CD4-positive, alpha-beta T cell (primary cell): Measurements from ENCODE around the gene TXNRD2. TPM values are rescaled to one million over a fixed set of nuclear protein-coding genes. Genes with fewer than 3 reads are reported as not detected.
"Not testable (repeated sequence)": the region's sequence is repeated elsewhere in the genome, so short reads cannot be mapped to it uniquely, and the experiment has no call there.

Experiments
- ATAC-seq: fragments of 200-7000 bp; cut with Tn5 transposase; one replicate; pipeline ENCODE4 v1.10.0; 2022; ENCODE audit warnings: mild to moderate bottlenecking; ENCODE audit not compliant: poor library complexity
- CTCF ChIA-PET: fragments of 350-600 bp; sonication (Branson Sonifier 250); formaldehyde crosslinking; loops from one replicate; lab custom pipeline; 2021; ENCODE audit warnings: antibody characterized with exemption, inconsistent platforms; lab: Charles Lee
- POLR2A ChIA-PET: fragments of 350-600 bp; sonication (Branson Sonifier 250); formaldehyde crosslinking; loops from one replicate; lab custom pipeline; 2021; ENCODE audit warnings: antibody characterized with exemption, inconsistent platforms; lab: Charles Lee
- DNase-seq, 14 experiments: peaks; one replicate each; pipeline ENCODE4 v3.0.0-alpha.2; 2013 to 2020; ENCODE audit warnings: mixed read lengths in 2 of 14
- H3K27ac ChIP-seq, 2 donors: one replicate each; pipeline versions ENCODE4 v1.5.1 to v1.7.0; 2013; ENCODE audit warnings: low read length in 2 of 2, low read depth in 1 of 2, mild to moderate bottlenecking in 1 of 2
- H3K27me3 ChIP-seq, 2 experiments: 1 replicate in 1 of 2; 2 replicates in 1 of 2; pipeline versions ENCODE4 v1.6.1 to v1.7.0; 2013; ENCODE audit warnings: low read length in 2 of 2, control low read depth in 1 of 2, mild to moderate bottlenecking in 1 of 2, moderate library complexity in 1 of 2; ENCODE audit not compliant: insufficient read depth in 2 of 2, control insufficient read depth in 1 of 2
- H3K36me3 ChIP-seq: one replicate; pipeline ENCODE4 v1.6.1; 2013; ENCODE audit warnings: low read length, control low read depth; ENCODE audit not compliant: insufficient read depth
- H3K4me1 ChIP-seq: one replicate; pipeline ENCODE4 v1.6.1; 2013; ENCODE audit warnings: low read length, control low read depth; ENCODE audit not compliant: insufficient read depth
- H3K4me3 ChIP-seq: one replicate; pipeline ENCODE4 v1.5.1; 2013; ENCODE audit warnings: mild to moderate bottlenecking, low read length, moderate library complexity
- H3K9me3 ChIP-seq, 2 experiments: 1 replicate in 1 of 2; 2 replicates in 1 of 2; pipeline versions ENCODE4 v1.6.1 to v1.7.0; 2013; ENCODE audit warnings: low read length in 2 of 2, mild to moderate bottlenecking in 2 of 2, control low read depth in 1 of 2, moderate library complexity in 1 of 2; ENCODE audit not compliant: control insufficient read depth in 1 of 2, insufficient read depth in 1 of 2
- H3K27ac Mint-ChIP-seq: one replicate; pipeline ENCODE4 v1.8.0; 2020; ENCODE audit warnings: mixed read lengths
- H3K27me3 Mint-ChIP-seq: one replicate; pipeline ENCODE4 v1.8.0; 2021; ENCODE audit warnings: mixed read lengths
- H3K36me3 Mint-ChIP-seq: one replicate; pipeline ENCODE4 v1.8.0; 2021; ENCODE audit warnings: low read depth, mixed read lengths
- H3K4me1 Mint-ChIP-seq: one replicate; pipeline ENCODE4 v1.8.0; 2021; ENCODE audit warnings: low read depth, mixed read lengths
- H3K4me3 Mint-ChIP-seq: one replicate; pipeline ENCODE4 v1.8.0; 2020; ENCODE audit warnings: mild to moderate bottlenecking, mixed read lengths
- H3K9me3 Mint-ChIP-seq: one replicate; pipeline ENCODE4 v1.8.0; 2020; ENCODE audit warnings: mixed read lengths
- intact Hi-C, 2 experiments: fragments of 100-400 bp; cut with DNase I in 1 of 2; cut with micrococcal nuclease in 1 of 2; formaldehyde crosslinking; loops; one replicate each; pipeline versions ENCODE4 v1.15.1 to v1.9.0; 2023 to 2025; cut with DNase I, micrococcal nuclease
- total RNA-seq, 174 experiments: library from RNA in 2 of 174; stranded (reverse) in 2 of 174; gene quantifications; one replicate each; pipeline ENCODE4 v1.2.3 and lab custom pipeline; 2021 to 2026
- TF ChIP-seq, protein P1 (sequence below): fragments of 200-600 bp; IDR thresholded peaks from one replicate; pipeline ENCODE4 v1.8.0; 2022; ENCODE audit warnings: antibody characterized with exemption, mild to moderate bottlenecking

Gene TXNRD2
- total RNA-seq, 2 experiments from 2014 or later: 18.6 to 19.5 TPM

- POLR2A ChIA-PET: no interaction called here
- Histone ChIP-seq H3K36me3 (peaks cover 8% of the 10 kb centered on the region), H3K27me3 (no peaks in the 10 kb centered on the region), H3K4me3 (no peak overlapping the region), H3K4me1 (no peaks in the 10 kb centered on the region), H3K9me3 (no peaks in the 10 kb centered on the region), H3K27ac (no peak overlapping the region)
- DNase-seq (no peak), ATAC-seq (no peak)
- Mint-ChIP-seq H3K4me1 (no peaks in the 10 kb centered on the region), H3K27me3 (no peaks in the 10 kb centered on the region), H3K9me3 (no peaks in the 10 kb centered on the region), H3K27ac (no peak overlapping the region), H3K36me3 (peaks cover 23% of the 10 kb centered on the region), H3K4me3 (no peak overlapping the region)
- intact Hi-C loops: loop anchor here in 1 of 2 experiments (10.0 kb wide), 1 partner anchor 443 kb away; no protein-coding TSS in a partner anchor
- CTCF ChIA-PET: no interaction called here
- TF ChIP-seq, protein P1, sequence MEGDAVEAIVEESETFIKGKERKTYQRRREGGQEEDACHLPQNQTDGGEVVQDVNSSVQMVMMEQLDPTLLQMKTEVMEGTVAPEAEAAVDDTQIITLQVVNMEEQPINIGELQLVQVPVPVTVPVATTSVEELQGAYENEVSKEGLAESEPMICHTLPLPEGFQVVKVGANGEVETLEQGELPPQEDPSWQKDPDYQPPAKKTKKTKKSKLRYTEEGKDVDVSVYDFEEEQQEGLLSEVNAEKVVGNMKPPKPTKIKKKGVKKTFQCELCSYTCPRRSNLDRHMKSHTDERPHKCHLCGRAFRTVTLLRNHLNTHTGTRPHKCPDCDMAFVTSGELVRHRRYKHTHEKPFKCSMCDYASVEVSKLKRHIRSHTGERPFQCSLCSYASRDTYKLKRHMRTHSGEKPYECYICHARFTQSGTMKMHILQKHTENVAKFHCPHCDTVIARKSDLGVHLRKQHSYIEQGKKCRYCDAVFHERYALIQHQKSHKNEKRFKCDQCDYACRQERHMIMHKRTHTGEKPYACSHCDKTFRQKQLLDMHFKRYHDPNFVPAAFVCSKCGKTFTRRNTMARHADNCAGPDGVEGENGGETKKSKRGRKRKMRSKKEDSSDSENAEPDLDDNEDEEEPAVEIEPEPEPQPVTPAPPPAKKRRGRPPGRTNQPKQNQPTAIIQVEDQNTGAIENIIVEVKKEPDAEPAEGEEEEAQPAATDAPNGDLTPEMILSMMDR: no peak
Measured at GRCh38 chr22:19928207-19928606, 13.4 kb downstream of the TXNRD2 start.

DNA sequence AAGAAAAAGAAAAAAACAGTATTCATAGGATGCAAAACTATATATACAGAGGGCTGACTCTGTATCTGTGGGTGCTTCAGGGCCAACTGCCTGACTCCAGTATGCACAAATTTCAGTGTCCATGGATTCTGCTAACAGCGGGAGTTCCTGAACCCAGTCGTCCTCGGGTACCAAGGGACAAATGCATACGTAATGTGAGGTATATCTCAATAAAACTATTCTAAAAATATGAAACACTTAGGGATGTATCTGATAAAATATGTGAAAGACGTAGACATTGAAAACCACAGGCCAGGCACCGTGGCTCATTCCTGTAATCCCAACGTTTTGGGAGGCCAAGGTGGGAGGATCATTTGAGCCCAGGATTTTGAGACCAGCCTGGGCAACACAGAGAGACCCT lies 13.9 kb downstream of the TXNRD2 start:
- H3K27me3 Mint-ChIP-seq: no peaks in the 10 kb centered on the region
- Histone ChIP-seq H3K4me1 (no peaks in the 10 kb centered on the region), H3K27me3 (no peaks in the 10 kb centered on the region), H3K4me3 (no peak overlapping the region), H3K27ac (no peak overlapping the region), H3K9me3 (no peaks in the 10 kb centered on the region), H3K36me3 (peaks cover 8% of the 10 kb centered on the region)
- no peak overlapping the region for H3K27ac Mint-ChIP-seq
- CTCF ChIA-PET: no interaction called here
- intact Hi-C loops: loop anchor here in 1 of 2 experiments (10.0 kb wide), 1 partner anchor 443 kb away; no protein-coding TSS in a partner anchor
- DNase-seq: no peak
- H3K4me3 Mint-ChIP-seq: no peak overlapping the region
- no peak for ATAC-seq
- TF ChIP-seq, protein P1: no peak
- no peaks in the 10 kb centered on the region for H3K4me1 Mint-ChIP-seq
- POLR2A ChIA-PET: no interaction called here
- H3K9me3 Mint-ChIP-seq: no peaks in the 10 kb centered on the region
- H3K36me3 Mint-ChIP-seq: peaks cover 23% of the 10 kb centered on the region

GRCh38 chr22:19926028-19926427 lies 15.6 kb downstream of the TXNRD2 start:
- intact Hi-C loops: loop anchor here in 1 of 2 experiments (10.0 kb wide), 1 partner anchor 441 kb away; no protein-coding TSS in a partner anchor
- H3K27ac ChIP-seq, H3K4me3 ChIP-seq, H3K9me3 ChIP-seq, H3K4me1 ChIP-seq, H3K4me3 Mint-ChIP-seq, DNase-seq, H3K27ac Mint-ChIP-seq, POLR2A ChIA-PET, H3K9me3 Mint-ChIP-seq, H3K27me3 ChIP-seq, H3K4me1 Mint-ChIP-seq, H3K27me3 Mint-ChIP-seq, ATAC-seq: not testable (repeated sequence)
- H3K36me3 ChIP-seq: peaks cover 13% of the 10 kb centered on the region
- CTCF ChIA-PET: interaction anchor here (1.0 kb wide), 1 partner anchor 195 kb away, joined by 3 read pairs; no protein-coding TSS in a partner anchor
- H3K36me3 Mint-ChIP-seq: peaks cover 31% of the 10 kb centered on the region
